Effector memory CD8-positive, alpha-beta T cell (primary cell): ENCODE results near the gene KLF3.

Experiments
- ATAC-seq: fragments of 150-1000 bp; cut with Tn5 transposase; replicated peaks from 2 replicates; pipeline ENCODE4 v1.10.0; 2021; ENCODE audit warnings: mild to moderate bottlenecking, moderate library complexity
- DNase-seq, 3 experiments: peaks; one replicate each; pipeline ENCODE4 v3.0.0; 2021
- H3K27ac Mint-ChIP-seq, 2 donors: one replicate each; pipeline ENCODE4 v1.8.0; 2022; ENCODE audit warnings: mild to moderate bottlenecking in 2 of 2, mixed read lengths in 2 of 2, moderate library complexity in 2 of 2
- H3K27me3 Mint-ChIP-seq, 2 donors: one replicate each; pipeline ENCODE4 v1.8.0; 2022; ENCODE audit warnings: mixed read lengths in 2 of 2
- H3K36me3 Mint-ChIP-seq: one replicate; pipeline ENCODE4 v1.8.0; 2022; ENCODE audit warnings: mild to moderate bottlenecking, moderate library complexity, mixed read lengths; ENCODE audit not compliant: insufficient read depth
- H3K4me1 Mint-ChIP-seq, 2 donors: one replicate each; pipeline ENCODE4 v1.8.0; 2022; ENCODE audit warnings: low read depth in 2 of 2, mixed read lengths in 2 of 2
- H3K4me3 Mint-ChIP-seq, 2 donors: one replicate each; pipeline ENCODE4 v1.8.0; 2022; ENCODE audit warnings: mild to moderate bottlenecking in 2 of 2, mixed read lengths in 2 of 2, moderate library complexity in 2 of 2
- H3K9me3 Mint-ChIP-seq, 2 donors: one replicate each; pipeline ENCODE4 v1.8.0; 2022; ENCODE audit warnings: mixed read lengths in 2 of 2

KLF3 gene

GRCh38 chr4:38672074-38672396, 8.0 kb downstream of the KLF3 start:
- peak overlapping the region; percentile 55 to 62 for H3K4me3 Mint-ChIP-seq
- DNase-seq (no peak), ATAC-seq (no peak)
- H3K27ac Mint-ChIP-seq = peak overlapping the region; percentile 93 to 98
- no peaks in the 10 kb centered on the region for H3K27me3 Mint-ChIP-seq
- no peaks in the 10 kb centered on the region for H3K9me3 Mint-ChIP-seq
- H3K36me3 Mint-ChIP-seq = peaks cover 57% of the 10 kb centered on the region
- H3K4me1 Mint-ChIP-seq = peaks cover 69 to 78% of the 10 kb centered on the region in 2 donors

- Mint-ChIP-seq H3K27me3 (no peaks in the 10 kb centered on the region), H3K4me1 (peaks cover 69 to 77% of the 10 kb centered on the region in 2 donors), H3K4me3 (peak overlapping the region; percentile 55 to 62), H3K27ac (peak overlapping the region; percentile 93 to 98), H3K9me3 (no peaks in the 10 kb centered on the region), H3K36me3 (peaks cover 53% of the 10 kb centered on the region)
- DNase-seq (no peak), ATAC-seq (no peak)
These were observed 8.6 kb downstream of the KLF3 start for GRCh38 chr4:38672397-38673129.

GRCh38 chr4:38673130-38673978, 9.4 kb downstream of the KLF3 start:
- Mint-ChIP-seq H3K27me3 (no peaks in the 10 kb centered on the region), H3K9me3 (no peaks in the 10 kb centered on the region), H3K27ac (peak overlapping the region; percentile 93 to 98), H3K36me3 (peaks cover 52% of the 10 kb centered on the region), H3K4me1 (peaks cover 75 to 84% of the 10 kb centered on the region in 2 donors), H3K4me3 (peak overlapping the region; percentile 55 to 62)
- DNase-seq (no peak), ATAC-seq (peak; percentile 10)

GRCh38 chr4:38674258-38675144, 10.5 kb downstream of the KLF3 start:
- DNase-seq (no peak), ATAC-seq (no peak)
- Mint-ChIP-seq H3K4me1 (peaks cover 75 to 87% of the 10 kb centered on the region in 2 donors), H3K4me3 (peak overlapping the region; percentile 35 to 55), H3K9me3 (no peaks in the 10 kb centered on the region), H3K36me3 (peaks cover 57% of the 10 kb centered on the region), H3K27me3 (no peaks in the 10 kb centered on the region), H3K27ac (peak overlapping the region; percentile 93 to 98)

- DNase-seq (peak; percentile 80 to 89 (median 84)), ATAC-seq (peak; percentile 60)
- peaks cover 72 to 83% of the 10 kb centered on the region in 2 donors for H3K4me1 Mint-ChIP-seq
- H3K27me3 Mint-ChIP-seq = no peaks in the 10 kb centered on the region
- H3K36me3 Mint-ChIP-seq = peaks cover 63% of the 10 kb centered on the region
- peak overlapping the region; percentile 93 to 98 for H3K27ac Mint-ChIP-seq
- peak overlapping the region; percentile 35 to 55 for H3K4me3 Mint-ChIP-seq
- H3K9me3 Mint-ChIP-seq = no peaks in the 10 kb centered on the region
These were observed 11.4 kb downstream of the KLF3 start for GRCh38 chr4:38675146-38676121.

- peak overlapping the region; percentile 49 to 88 for H3K27ac Mint-ChIP-seq
- DNase-seq = no peak
- no peaks in the 10 kb centered on the region for H3K27me3 Mint-ChIP-seq
- H3K4me1 Mint-ChIP-seq = peaks cover 62 to 75% of the 10 kb centered on the region in 2 donors
- peak overlapping the region; percentile 39 to 75 for H3K4me3 Mint-ChIP-seq
- no peaks in the 10 kb centered on the region for H3K9me3 Mint-ChIP-seq
- no peak for ATAC-seq
- H3K36me3 Mint-ChIP-seq = peaks cover 71% of the 10 kb centered on the region
These were observed 13.0 kb downstream of the KLF3 start for GRCh38 chr4:38676986-38677385.

GRCh38 chr4:38677441-38677840, 13.4 kb downstream of the KLF3 start:
- H3K36me3 Mint-ChIP-seq = peaks cover 72% of the 10 kb centered on the region
- H3K27ac Mint-ChIP-seq = peak overlapping the region; percentile 49 to 88
- peak overlapping the region; percentile 39 to 75 for H3K4me3 Mint-ChIP-seq
- no peaks in the 10 kb centered on the region for H3K9me3 Mint-ChIP-seq
- peaks cover 59 to 74% of the 10 kb centered on the region in 2 donors for H3K4me1 Mint-ChIP-seq
- no peaks in the 10 kb centered on the region for H3K27me3 Mint-ChIP-seq
- peak in 2 of 3 experiments; percentile 31 to 39 for DNase-seq
- ATAC-seq = peak; percentile 79

- Mint-ChIP-seq H3K27me3 (no peaks in the 10 kb centered on the region), H3K4me3 (peak overlapping the region; percentile 8 to 75), H3K36me3 (peaks cover 76% of the 10 kb centered on the region), H3K27ac (peak overlapping the region; percentile 49 to 88), H3K9me3 (no peaks in the 10 kb centered on the region), H3K4me1 (peaks cover 56 to 73% of the 10 kb centered on the region in 2 donors)
- no peak for DNase-seq
- ATAC-seq = no peak
These were observed 14.1 kb downstream of the KLF3 start for GRCh38 chr4:38678078-38678477.

GRCh38 chr4:38679921-38680320, 15.9 kb downstream of the KLF3 start:
- H3K27me3 Mint-ChIP-seq = no peaks in the 10 kb centered on the region
- no peak overlapping the region for H3K4me3 Mint-ChIP-seq
- H3K4me1 Mint-ChIP-seq = peaks cover 51 to 73% of the 10 kb centered on the region in 2 donors
- DNase-seq (no peak), ATAC-seq (no peak)
- peak overlapping the region in 1 of 2 donors; percentile 67 for H3K27ac Mint-ChIP-seq
- H3K36me3 Mint-ChIP-seq = peaks cover 80% of the 10 kb centered on the region
- no peaks in the 10 kb centered on the region for H3K9me3 Mint-ChIP-seq

GRCh38 chr4:38681281-38681991, 17.4 kb downstream of the KLF3 start:
- no peak overlapping the region for H3K27ac Mint-ChIP-seq
- DNase-seq (no peak), ATAC-seq (no peak)
- H3K9me3 Mint-ChIP-seq = no peaks in the 10 kb centered on the region
- no peaks in the 10 kb centered on the region for H3K27me3 Mint-ChIP-seq
- peaks cover 84% of the 10 kb centered on the region for H3K36me3 Mint-ChIP-seq
- H3K4me1 Mint-ChIP-seq = peaks cover 52 to 78% of the 10 kb centered on the region in 2 donors
- peak overlapping the region in 1 of 2 donors; percentile 39 for H3K4me3 Mint-ChIP-seq

GRCh38 chr4:38682336-38682735, 18.3 kb downstream of the KLF3 start:
- ATAC-seq = no peak
- Mint-ChIP-seq H3K27ac (peak overlapping the region in 1 of 2 donors; percentile 23), H3K4me1 (peaks cover 54 to 83% of the 10 kb centered on the region in 2 donors), H3K4me3 (peak overlapping the region in 1 of 2 donors; percentile 66), H3K27me3 (no peaks in the 10 kb centered on the region), H3K36me3 (peaks cover 87% of the 10 kb centered on the region), H3K9me3 (no peaks in the 10 kb centered on the region)
- DNase-seq = no peak

- ATAC-seq (no peak), DNase-seq (no peak)
- Mint-ChIP-seq H3K4me3 (peak overlapping the region in 1 of 2 donors; percentile 66), H3K4me1 (peaks cover 53 to 83% of the 10 kb centered on the region in 2 donors), H3K27me3 (no peaks in the 10 kb centered on the region), H3K27ac (peak overlapping the region in 1 of 2 donors; percentile 91), H3K9me3 (no peaks in the 10 kb centered on the region), H3K36me3 (peaks cover 96% of the 10 kb centered on the region)
These were observed 19.3 kb downstream of the KLF3 start for GRCh38 chr4:38683276-38683675.
